ENCODE data around the gene KLF11. TPM values are rescaled to one million over a fixed set of nuclear protein-coding genes. Genes with fewer than 3 reads are reported as not detected.

Gene KLF11
- total and polyA plus RNA-seq, 9 of the 15 experiments (the other 6 are each of a cell fraction or from before 2014, with no cell fraction given): 2.1 to 13.4 (median 6.5) TPM

DNA sequence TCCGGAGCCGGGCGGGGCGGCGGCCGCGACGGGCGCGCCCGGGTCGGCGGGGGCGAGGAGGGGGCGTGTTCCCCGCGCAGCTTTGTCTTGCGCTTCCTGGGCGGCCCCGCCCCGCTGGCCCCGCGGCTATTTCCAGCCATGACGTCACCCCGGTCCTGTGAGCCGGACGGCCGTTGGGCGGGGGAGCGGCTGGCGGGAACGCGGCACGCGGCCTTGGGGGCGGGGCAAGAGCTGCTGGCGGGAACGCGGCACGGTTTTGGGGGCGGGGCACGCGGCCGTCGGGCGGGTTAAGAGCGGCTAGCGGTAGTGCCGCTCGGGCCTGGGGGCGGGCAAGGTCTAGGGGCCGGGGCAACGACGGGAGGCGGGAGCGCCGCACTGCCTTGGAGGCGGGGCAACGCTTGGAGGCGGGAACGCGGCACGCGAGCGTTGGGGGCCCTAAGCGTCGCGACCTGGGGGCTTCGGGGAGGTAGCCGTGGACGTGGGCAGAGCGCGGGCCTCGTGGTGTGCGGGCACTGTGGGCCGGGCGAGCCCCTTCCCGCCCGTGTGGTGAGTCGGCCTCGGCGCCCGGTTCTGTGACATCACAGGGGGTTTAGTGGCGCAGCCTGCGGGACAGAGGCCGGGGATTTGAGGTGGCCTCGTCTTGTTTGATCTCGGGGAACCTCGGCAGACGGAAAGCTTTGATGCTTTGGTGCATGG is 704 bp downstream of the KLF11 start (continued):
- TF ChIP-seq, protein P1, sequence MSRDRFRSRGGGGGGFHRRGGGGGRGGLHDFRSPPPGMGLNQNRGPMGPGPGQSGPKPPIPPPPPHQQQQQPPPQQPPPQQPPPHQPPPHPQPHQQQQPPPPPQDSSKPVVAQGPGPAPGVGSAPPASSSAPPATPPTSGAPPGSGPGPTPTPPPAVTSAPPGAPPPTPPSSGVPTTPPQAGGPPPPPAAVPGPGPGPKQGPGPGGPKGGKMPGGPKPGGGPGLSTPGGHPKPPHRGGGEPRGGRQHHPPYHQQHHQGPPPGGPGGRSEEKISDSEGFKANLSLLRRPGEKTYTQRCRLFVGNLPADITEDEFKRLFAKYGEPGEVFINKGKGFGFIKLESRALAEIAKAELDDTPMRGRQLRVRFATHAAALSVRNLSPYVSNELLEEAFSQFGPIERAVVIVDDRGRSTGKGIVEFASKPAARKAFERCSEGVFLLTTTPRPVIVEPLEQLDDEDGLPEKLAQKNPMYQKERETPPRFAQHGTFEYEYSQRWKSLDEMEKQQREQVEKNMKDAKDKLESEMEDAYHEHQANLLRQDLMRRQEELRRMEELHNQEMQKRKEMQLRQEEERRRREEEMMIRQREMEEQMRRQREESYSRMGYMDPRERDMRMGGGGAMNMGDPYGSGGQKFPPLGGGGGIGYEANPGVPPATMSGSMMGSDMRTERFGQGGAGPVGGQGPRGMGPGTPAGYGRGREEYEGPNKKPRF (IDR thresholded peaks at IDR 0.05; ENCODE audit: low read depth, low read length): no peak
- TF ChIP-seq SAFB (IDR thresholded peaks at IDR 0.05; ENCODE audit: borderline replicate concordance, low read depth, low read length): peak; percentile 58; the same call in 1 of the 2 replicates
- no peak for TF ChIP-seq ZNF584 (CRISPR knock-in tag; IDR thresholded peaks at IDR 0.05; ENCODE audit: low read depth)
- TF ChIP-seq NR3C1 (CRISPR knock-in tag; IDR thresholded peaks at IDR 0.05): no peak
- TF ChIP-seq, protein P2, sequence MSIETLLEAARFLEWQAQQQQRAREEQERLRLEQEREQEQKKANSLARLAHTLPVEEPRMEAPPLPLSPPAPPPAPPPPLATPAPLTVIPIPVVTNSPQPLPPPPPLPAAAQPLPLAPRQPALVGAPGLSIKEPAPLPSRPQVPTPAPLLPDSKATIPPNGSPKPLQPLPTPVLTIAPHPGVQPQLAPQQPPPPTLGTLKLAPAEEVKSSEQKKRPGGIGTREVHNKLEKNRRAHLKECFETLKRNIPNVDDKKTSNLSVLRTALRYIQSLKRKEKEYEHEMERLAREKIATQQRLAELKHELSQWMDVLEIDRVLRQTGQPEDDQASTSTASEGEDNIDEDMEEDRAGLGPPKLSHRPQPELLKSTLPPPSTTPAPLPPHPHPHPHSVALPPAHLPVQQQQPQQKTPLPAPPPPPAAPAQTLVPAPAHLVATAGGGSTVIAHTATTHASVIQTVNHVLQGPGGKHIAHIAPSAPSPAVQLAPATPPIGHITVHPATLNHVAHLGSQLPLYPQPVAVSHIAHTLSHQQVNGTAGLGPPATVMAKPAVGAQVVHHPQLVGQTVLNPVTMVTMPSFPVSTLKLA (conservative IDR thresholded peaks at IDR 0.05): peak; percentile 54 to 85
- TF ChIP-seq, protein P3, sequence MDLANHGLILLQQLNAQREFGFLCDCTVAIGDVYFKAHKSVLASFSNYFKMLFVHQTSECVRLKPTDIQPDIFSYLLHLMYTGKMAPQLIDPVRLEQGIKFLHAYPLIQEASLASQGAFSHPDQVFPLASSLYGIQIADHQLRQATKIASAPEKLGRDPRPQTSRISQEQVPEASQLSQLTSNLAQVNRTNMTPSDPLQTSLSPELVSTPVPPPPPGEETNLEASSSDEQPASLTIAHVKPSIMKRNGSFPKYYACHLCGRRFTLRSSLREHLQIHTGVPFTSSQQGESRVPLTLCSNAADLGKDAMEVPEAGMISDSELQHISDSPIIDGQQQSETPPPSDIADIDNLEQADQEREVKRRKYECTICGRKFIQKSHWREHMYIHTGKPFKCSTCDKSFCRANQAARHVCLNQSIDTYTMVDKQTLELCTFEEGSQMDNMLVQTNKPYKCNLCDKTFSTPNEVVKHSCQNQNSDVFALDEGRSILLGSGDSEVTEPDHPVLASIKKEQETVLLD (IDR thresholded peaks at IDR 0.05): no peak
- TF ChIP-seq POLR2B (IDR thresholded peaks at IDR 0.05; ENCODE audit: low read depth, partially characterized antibody): no peak
- no peak for TF ChIP-seq MCM3 (IDR thresholded peaks at IDR 0.05)
- TF ChIP-seq, protein P4, sequence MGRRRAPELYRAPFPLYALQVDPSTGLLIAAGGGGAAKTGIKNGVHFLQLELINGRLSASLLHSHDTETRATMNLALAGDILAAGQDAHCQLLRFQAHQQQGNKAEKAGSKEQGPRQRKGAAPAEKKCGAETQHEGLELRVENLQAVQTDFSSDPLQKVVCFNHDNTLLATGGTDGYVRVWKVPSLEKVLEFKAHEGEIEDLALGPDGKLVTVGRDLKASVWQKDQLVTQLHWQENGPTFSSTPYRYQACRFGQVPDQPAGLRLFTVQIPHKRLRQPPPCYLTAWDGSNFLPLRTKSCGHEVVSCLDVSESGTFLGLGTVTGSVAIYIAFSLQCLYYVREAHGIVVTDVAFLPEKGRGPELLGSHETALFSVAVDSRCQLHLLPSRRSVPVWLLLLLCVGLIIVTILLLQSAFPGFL (CRISPR knock-in tag; IDR thresholded peaks at IDR 0.05): no peak
- 0 out of 2 replicates have a peak, but pooled peaks have one; percentile 39 for TF ChIP-seq CBX1 (IDR thresholded peaks at IDR 0.05; ENCODE audit: low read depth)
- no peak for TF ChIP-seq NR2F6 (CRISPR knock-in tag; IDR thresholded peaks at IDR 0.05)
- no peak for TF ChIP-seq ARNT (IDR thresholded peaks at IDR 0.05)
- TF ChIP-seq SMAD4 (CRISPR knock-in tag; conservative IDR thresholded peaks at IDR 0.05): peak; percentile 69
- no peak for TF ChIP-seq CHD1 (IDR thresholded peaks at IDR 0.05; ENCODE audit: low read length)
- TF ChIP-seq HOXB6 (CRISPR knock-in tag; IDR thresholded peaks at IDR 0.05; ENCODE audit: borderline replicate concordance): no peak
- no peak for TF ChIP-seq PML (IDR thresholded peaks at IDR 0.05; ENCODE audit: low read length)
- TF ChIP-seq, protein P5, sequence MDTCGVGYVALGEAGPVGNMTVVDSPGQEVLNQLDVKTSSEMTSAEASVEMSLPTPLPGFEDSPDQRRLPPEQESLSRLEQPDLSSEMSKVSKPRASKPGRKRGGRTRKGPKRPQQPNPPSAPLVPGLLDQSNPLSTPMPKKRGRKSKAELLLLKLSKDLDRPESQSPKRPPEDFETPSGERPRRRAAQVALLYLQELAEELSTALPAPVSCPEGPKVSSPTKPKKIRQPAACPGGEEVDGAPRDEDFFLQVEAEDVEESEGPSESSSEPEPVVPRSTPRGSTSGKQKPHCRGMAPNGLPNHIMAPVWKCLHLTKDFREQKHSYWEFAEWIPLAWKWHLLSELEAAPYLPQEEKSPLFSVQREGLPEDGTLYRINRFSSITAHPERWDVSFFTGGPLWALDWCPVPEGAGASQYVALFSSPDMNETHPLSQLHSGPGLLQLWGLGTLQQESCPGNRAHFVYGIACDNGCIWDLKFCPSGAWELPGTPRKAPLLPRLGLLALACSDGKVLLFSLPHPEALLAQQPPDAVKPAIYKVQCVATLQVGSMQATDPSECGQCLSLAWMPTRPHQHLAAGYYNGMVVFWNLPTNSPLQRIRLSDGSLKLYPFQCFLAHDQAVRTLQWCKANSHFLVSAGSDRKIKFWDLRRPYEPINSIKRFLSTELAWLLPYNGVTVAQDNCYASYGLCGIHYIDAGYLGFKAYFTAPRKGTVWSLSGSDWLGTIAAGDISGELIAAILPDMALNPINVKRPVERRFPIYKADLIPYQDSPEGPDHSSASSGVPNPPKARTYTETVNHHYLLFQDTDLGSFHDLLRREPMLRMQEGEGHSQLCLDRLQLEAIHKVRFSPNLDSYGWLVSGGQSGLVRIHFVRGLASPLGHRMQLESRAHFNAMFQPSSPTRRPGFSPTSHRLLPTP (IDR thresholded peaks at IDR 0.05; ENCODE audit: borderline replicate concordance, extremely low read depth, insufficient read length): no peak
